Stimulated activated CD4-positive, alpha-beta T cell treated with anti-CD3 and anti-CD28 coated beads, Interleukin-4, amount 100 ng/mL, for 1 hour (primary cell): Measurements from ENCODE around the gene DSG2.
"Not testable (repeated sequence)": the region's sequence is repeated elsewhere in the genome, so short reads cannot be mapped to it uniquely, and the experiment has no call there.

ENCODE experiments used
- DNase-seq: peaks from one replicate; pipeline ENCODE4 v3.0.0-alpha.2; 2020

DSG2 gene

DNA sequence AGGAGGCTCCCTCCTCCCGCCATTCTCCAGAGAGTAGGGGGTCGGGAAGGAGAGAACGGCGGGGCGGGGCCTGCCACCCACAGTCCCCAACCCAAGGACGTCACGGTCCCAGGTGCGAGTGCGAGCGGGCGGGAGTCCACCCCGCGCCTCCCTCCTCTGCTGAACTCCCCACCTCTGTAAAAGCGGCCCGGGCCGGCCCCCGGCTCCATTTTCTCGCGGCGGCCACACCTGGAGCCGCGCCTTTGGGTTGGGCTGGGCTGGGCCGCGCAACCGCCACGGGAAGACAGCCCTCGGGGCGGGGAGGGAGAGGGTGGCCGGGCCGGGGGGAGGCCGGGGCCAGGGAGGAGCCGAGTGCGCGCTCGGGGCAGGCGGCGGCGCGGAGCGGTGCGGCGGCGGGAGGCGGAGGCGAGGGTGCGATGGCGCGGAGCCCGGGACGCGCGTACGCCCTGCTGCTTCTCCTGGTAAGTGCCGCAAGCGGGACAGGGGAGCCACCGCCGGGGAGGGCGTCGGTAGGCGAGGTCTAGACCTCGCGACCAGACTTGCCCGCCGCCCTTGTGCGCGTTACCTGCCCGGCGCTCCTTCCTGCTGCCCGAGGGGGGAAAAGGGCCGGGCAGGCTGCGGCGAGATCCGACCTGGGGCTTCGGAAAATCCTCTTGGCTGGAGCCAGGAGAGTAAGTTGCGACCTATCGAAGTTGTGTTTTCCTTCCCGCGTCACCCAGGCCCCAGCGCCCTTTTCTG is at the start of gene DSG2:
DSG2 (plus strand) TSS at position 342 of the 738 bp plus-strand sequence; CDS start at position 417, 75 bp downstream.
- peak; percentile 8 for DNase-seq

GRCh38 chr18:31450409-31450808 is 47.6 kb upstream of the DSG2 start:
- DNase-seq = no peak

DNA sequence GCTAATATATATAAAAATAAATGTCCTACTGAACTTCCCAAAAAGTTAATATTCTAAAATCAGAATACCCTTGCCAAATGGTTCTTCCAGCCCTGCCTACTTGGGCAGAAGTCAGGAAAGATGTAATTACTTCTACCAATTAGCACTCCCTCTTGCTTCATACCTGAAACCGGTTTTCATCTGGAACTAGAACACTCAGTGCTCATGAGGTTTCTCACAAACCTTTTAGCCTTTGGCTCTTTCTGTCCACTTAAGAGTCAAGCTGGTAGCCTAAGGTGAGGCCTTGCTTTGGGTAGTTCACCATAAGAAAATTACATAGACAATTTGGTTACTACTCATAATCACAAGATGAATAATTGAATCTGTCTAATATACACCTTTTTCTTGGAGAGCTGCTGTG is 46.4 kb upstream of the DSG2 start:
- DNase-seq = no peak

GRCh38 chr18:31454066-31454708 is 43.8 kb upstream of the DSG2 start:
- no peak for DNase-seq

DNA sequence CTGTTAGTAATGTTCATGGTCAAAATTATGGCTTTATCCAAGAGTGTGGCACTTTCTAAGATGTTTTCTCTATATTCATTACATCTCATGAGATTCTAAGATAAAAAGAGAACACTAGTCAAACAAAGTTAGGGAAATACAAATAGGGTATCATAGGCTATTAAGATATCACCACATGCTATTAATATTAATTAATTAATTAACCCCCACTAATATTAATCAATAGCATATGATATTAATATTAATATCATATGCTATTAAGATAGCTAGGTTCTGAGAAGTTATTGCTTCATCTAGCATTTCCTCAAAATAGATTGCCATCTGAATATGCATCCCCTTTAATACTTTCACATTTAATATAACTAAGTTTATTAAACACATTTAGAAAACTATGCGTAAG is 28.3 kb upstream of the DSG2 start:
- DNase-seq = no peak

DNA sequence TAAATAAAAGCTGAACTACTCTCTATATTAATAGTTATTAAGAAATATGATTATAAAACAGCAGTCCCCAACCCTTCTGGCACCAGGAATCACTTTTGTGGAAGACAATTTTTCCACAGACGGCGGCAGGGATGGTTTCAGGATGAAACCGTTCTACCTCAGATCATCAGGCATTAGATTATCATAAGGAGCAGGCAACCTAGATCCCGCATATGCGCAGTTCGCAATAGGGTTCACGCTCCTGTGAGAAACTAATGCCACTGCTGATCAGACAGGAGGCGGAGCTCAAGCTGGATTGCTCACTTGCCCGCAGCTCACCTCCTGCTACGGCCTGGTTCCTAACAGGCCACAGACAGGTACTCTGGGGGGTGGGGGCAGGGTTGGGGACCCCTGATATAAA is 19.3 kb upstream of the DSG2 start:
- DNase-seq = no peak

- DNase-seq = no peak
Observed at GRCh38 chr18:31482051-31482450, 15.9 kb upstream of the DSG2 start.

GRCh38 chr18:31483396-31483795 is 14.6 kb upstream of the DSG2 start:
- DNase-seq = no peak

GRCh38 chr18:31484461-31484860 is 13.5 kb upstream of the DSG2 start:
- DNase-seq = no peak

GRCh38 chr18:31486165-31486564 is 11.8 kb upstream of the DSG2 start:
- no peak for DNase-seq

DNA sequence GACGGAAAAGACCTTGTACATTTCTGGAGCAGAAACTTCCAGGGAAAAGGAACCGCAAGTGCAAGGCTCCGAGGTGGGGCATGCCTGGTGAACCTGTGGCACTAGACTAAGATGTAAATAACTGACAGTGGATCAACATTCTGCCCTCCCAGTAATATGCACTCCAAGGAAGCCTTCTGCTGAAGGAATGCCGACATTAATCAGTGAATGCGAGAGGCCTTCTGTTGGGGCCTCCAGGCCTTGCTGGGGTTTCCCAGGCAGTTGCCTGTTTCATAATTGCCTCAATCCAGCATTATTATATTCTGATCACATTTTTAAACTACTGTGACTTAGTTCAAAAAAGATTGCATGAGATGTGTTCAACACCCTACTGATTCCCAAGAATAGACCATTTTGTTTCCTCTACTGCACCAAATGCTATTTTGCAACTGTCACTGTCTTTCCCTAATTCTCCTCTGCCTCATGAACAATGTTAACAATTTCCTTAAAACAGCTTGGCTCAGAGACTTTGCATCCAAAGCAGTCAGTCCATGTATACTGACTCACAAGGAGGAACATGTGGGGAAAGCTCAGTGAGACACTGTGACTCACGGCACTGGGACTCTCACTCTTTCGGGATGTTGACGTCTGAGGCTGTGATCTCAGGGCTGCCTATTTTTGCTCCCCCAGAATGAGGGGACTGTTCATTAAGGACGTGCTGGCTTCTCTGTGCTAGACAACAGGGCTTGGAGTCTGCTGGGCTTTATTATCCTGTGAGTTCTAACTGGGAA is 10.5 kb upstream of the DSG2 start:
- no peak for DNase-seq

DNA sequence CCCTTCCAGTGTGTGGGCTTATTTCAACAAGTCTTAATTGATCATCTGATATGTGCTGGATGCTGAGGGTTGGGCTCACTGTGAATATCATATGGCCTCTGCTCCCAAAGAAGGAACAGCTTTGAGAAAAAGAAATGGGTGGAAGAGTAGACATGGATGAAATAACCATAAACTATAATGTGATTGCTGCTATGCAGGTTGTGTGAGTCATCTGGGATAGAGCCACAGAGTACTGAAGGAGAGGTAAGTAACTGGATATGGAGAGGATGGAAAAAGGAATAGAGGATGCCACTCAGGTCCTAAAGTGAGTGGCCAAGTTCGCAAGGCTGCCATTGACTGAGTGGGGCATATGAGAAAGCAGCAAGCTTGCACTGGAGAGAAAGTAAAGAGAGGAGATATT is 8.7 kb upstream of the DSG2 start:
- no peak for DNase-seq

GRCh38 chr18:31490387-31490786 is 7.6 kb upstream of the DSG2 start:
- DNase-seq = no peak

GRCh38 chr18:31490833-31491232 is 7.1 kb upstream of the DSG2 start:
- DNase-seq = no peak

- no peak for DNase-seq
Observed at GRCh38 chr18:31491586-31491985, 6.4 kb upstream of the DSG2 start.

DNA sequence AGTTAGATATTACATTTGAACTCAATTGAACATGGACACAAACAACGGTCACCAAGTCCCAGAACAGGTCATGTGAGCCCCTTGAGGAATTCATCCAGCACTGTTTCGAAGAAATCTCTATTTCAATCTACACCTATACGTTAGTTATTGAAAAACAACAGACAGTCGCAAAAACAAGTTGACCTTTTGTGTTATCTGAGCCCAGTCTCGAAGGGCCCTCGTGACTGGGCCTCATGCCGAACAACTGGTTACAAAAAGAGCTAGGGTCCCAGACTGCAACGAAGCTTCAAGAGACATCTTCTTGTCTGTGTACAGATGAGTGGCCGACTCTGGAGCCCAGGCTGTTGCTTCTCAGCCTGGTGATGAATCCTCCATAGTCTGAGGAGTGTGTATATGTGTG is 5.3 kb upstream of the DSG2 start:
- DNase-seq = no peak

DNA sequence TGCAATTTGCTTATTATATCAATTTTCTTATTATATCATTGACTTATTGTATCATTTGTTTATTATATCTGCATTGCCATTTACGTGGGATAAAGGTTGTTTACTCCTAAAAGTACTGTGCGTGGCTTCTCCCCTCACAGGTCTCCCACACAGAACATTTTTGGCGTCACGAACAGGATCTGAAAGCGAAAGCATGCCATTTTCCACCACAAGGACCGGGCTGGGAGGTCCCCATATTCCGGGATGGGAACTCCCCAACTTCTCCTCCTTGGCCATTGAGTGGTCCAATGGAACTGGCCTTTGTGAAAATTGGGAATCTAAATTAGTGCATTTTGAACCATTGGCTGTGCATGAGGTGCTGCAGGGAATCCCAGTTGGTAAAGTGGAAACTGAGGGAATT is 4.8 kb upstream of the DSG2 start:
- DNase-seq = no peak

DNA sequence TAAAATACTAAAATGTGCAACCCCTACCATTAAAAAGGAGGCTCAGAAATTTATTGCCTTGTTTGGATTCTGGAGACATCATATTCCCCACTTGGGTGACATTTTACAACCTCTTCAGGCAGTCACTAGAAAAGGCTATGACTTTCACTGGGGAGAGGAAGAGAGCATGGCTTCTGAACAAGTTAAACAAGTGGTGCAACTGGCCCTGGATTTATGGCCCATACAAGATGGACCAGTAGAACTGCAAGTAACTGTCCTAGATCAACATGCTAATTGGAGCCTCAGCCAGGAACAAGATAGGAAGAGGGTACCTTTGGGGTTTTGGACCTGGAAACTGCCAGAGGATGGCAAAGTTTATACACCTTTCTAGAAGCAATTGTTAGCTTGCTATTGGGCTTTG is 4.0 kb upstream of the DSG2 start:
- DNase-seq = no peak

GRCh38 chr18:31494705-31495244 is 3.2 kb upstream of the DSG2 start:
- DNase-seq = not testable (repeated sequence)

DNA sequence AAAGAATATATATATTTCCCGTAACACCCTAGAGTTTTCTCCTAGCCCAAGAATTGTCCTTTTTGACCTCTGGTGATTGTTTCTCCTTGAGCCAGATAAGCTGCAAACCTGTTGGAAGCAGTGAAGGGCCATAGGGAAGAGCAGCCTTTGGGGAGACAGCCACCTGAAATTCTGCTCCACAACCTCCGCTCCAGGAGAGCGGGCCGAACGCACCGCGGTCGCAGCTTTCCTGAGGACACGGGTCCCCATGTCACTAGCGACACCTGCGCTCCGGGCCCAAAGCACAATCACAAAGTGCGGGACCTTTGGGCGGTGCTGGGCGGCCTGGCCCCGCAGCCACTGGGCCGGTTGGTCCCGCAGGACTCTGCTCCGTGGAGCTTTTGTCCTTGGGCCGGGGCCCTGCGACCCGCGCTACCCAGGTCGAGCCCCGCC is 557 bp upstream of the DSG2 start:
- no peak for DNase-seq

DNA sequence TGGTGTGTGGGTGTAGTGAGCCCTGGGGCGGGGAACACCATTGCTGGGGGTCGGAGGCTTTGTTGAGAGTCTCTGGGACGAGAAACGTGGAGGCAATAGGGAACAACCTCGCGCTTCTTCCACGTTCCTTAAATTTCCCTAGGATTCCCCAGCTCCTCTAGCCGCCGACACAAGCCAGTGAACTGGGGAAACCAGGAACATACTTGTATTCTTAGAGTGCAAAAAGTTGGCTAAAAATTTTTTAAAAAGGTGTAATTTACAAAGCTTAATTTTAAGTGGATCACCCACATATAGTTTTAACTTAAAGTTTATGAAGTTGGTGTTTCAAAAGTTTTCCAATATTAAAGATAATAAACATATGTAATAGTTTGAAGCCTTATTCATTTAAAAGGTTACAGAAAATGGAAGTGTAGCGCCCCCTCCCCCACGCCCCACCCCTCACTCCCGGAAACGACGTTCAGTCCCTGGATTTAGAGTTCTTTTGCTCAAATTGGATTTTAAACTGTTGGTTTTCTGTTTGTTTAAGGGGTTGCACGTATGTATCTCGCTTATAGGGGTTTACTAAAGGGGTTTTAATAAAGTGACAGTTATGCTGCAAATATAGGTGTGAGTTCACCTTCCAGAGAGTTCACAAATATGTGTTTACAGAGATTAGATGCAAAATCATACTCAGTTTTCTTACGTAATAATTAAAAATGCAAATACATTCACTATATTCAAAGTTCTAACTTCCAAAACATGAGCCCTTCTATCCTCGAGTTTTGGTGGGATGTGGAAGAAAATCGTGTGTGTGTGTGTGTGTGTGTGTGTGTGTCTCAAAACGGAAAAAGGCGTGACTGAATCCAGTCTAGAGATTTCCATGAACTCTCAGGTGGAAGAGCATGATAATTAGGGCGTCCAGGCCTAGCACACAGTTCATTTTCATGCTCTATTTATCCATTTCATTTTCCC is 872 bp downstream of the DSG2 start:
- peak; percentile 2 for DNase-seq

GRCh38 chr18:31500051-31500688 is 2.2 kb downstream of the DSG2 start:
- no peak for DNase-seq
